Fibroblast of mammary gland (primary cell): Measurements from ENCODE around the gene USP11.
A peak's percentile ranks its signal among the peaks of the same experiment; 100 is the strongest.

Experiments used
- DNase-seq: peaks from one replicate; pipeline ENCODE4 v3.0.0-alpha.2; 2010; ENCODE audit warnings: low read depth
- H3K4me3 ChIP-seq: 2 replicates; pipeline ENCODE4 v1.5.1; 2011; ENCODE audit warnings: low read depth, mild to moderate bottlenecking, low read length, moderate library complexity; ENCODE audit not compliant: control insufficient read depth
- CTCF ChIP-seq: conservative IDR thresholded peaks from 2 replicates; pipeline ENCODE4 v1.5.1; 2011; ENCODE audit warnings: low read depth, low read length, inconsistent platforms; ENCODE audit not compliant: control insufficient read depth, insufficient read depth

Gene USP11

GRCh38 chrX:47217121-47217851 is 15.5 kb upstream of the USP11 start:
- DNase-seq = peak; percentile 78
- TF ChIP-seq CTCF = no peak
- H3K4me3 ChIP-seq = peak overlapping the region; percentile 27

- peak overlapping the region; percentile 77 for H3K4me3 ChIP-seq
Observed at GRCh38 chrX:47217852-47218279, 14.9 kb upstream of the USP11 start.

GRCh38 chrX:47218280-47218919 is 14.4 kb upstream of the USP11 start, which contains the start of gene CDK16:
CDK16 (plus strand) TSS chrX:47218681; CDS start chrX:47223558, 4,877 bp downstream.
- TF ChIP-seq CTCF = no peak
- peak; percentile 83 for DNase-seq
- peak within 1 kb of the TSS; percentile 77 for H3K4me3 ChIP-seq

More at GRCh38 chrX:47217852-47218279, 14.9 kb upstream of the USP11 start:
- peak; percentile 99 for DNase-seq
- TF ChIP-seq CTCF = no peak

GRCh38 chrX:47218920-47219815 is 13.6 kb upstream of the USP11 start:
- no peak for TF ChIP-seq CTCF
- H3K4me3 ChIP-seq = peak overlapping the region; percentile 77
- no peak for DNase-seq

- DNase-seq = no peak
- no peak for TF ChIP-seq CTCF
- H3K4me3 ChIP-seq = no peak overlapping the region
Observed at GRCh38 chrX:47221756-47222155, 11.1 kb upstream of the USP11 start.

GRCh38 chrX:47222751-47223350 is 10.0 kb upstream of the USP11 start:
- TF ChIP-seq CTCF = no peak
- H3K4me3 ChIP-seq = no peak overlapping the region
- no peak for DNase-seq
